ENCODE measurements around the gene NTRK3. TPM values are rescaled to one million over a fixed set of nuclear protein-coding genes. Genes with fewer than 3 reads are reported as not detected.

Gene NTRK3
- total RNA-seq, 1 experiment from 2014 or later, result not detected

- DNase-seq (no peak), ATAC-seq (no peak)
- intact Hi-C loops (cut with micrococcal nuclease), result no loop called here
- Histone ChIP-seq H3K9ac (ENCODE audit: low read length) (no peak overlapping the region), H2AFZ (ENCODE audit: low read length) (no peak overlapping the region), H3K4me1 (ENCODE audit: insufficient read depth, low read length) (no peaks in the 10 kb centered on the region), H3F3A (ENCODE audit: low read length, unreplicated experiment) (no peaks in the 10 kb centered on the region), H3K4me2 (ENCODE audit: low read length) (no peak overlapping the region), H3K36me3 (ENCODE audit: low read depth, low read length) (no peaks in the 10 kb centered on the region), H3K27me3 (ENCODE audit: low read length) (no peaks in the 10 kb centered on the region), H3K27ac (ENCODE audit: low read length) (no peak overlapping the region), H3K4me3 (ENCODE audit: low read length) (no peak overlapping the region), H3K9me3 (ENCODE audit: low read length) (no peaks in the 10 kb centered on the region), H3K79me2 (ENCODE audit: low read length) (no peaks in the 10 kb centered on the region), H3K9me2 (replicated peaks; ENCODE audit: low read length) (no peaks in the 10 kb centered on the region), H4K20me1 (ENCODE audit: low read length) (no peaks in the 10 kb centered on the region)
- no peak for TF ChIP-seq EZH2 (IDR thresholded peaks at IDR 0.05; ENCODE audit: low read length, unreplicated experiment)
- TF ChIP-seq EZH2phosphoT487 (IDR thresholded peaks at IDR 0.05; ENCODE audit: borderline replicate concordance, low read length), result no peak
- TF ChIP-seq, protein P1, sequence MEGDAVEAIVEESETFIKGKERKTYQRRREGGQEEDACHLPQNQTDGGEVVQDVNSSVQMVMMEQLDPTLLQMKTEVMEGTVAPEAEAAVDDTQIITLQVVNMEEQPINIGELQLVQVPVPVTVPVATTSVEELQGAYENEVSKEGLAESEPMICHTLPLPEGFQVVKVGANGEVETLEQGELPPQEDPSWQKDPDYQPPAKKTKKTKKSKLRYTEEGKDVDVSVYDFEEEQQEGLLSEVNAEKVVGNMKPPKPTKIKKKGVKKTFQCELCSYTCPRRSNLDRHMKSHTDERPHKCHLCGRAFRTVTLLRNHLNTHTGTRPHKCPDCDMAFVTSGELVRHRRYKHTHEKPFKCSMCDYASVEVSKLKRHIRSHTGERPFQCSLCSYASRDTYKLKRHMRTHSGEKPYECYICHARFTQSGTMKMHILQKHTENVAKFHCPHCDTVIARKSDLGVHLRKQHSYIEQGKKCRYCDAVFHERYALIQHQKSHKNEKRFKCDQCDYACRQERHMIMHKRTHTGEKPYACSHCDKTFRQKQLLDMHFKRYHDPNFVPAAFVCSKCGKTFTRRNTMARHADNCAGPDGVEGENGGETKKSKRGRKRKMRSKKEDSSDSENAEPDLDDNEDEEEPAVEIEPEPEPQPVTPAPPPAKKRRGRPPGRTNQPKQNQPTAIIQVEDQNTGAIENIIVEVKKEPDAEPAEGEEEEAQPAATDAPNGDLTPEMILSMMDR (conservative IDR thresholded peaks at IDR 0.05; ENCODE audit: low read depth, low read length), result no peak
- BruUV-seq (replicated peaks), result no TSS peak
- CTCF ChIA-PET, result no interaction called here
- POLR2A ChIA-PET (ENCODE audit: unreplicated experiment), result no interaction called here
These were observed 138.5 kb downstream of the NTRK3 start for GRCh38 chr15:88118035-88118434.

GRCh38 chr15:88115486-88116152, 140.9 kb downstream of the NTRK3 start:
- ATAC-seq, result no peak

More at GRCh38 chr15:88115486-88116152, 140.9 kb downstream of the NTRK3 start:
- H3K4me3 ChIP-seq (ENCODE audit: low read length), result no peak overlapping the region
- CTCF ChIA-PET, result no interaction called here
- no peaks in the 10 kb centered on the region for H3K79me2 ChIP-seq (ENCODE audit: low read length)
- POLR2A ChIA-PET (ENCODE audit: unreplicated experiment), result no interaction called here
- no peaks in the 10 kb centered on the region for H3K9me2 ChIP-seq (replicated peaks; ENCODE audit: low read length)
- no peak overlapping the region for H3K27ac ChIP-seq (ENCODE audit: low read length)
- no peak overlapping the region for H3K4me2 ChIP-seq (ENCODE audit: low read length)
- TF ChIP-seq, protein P1 (conservative IDR thresholded peaks at IDR 0.05; ENCODE audit: low read depth, low read length), result no peak
- TF ChIP-seq EZH2phosphoT487 (IDR thresholded peaks at IDR 0.05; ENCODE audit: borderline replicate concordance, low read length), result no peak
- no peak for TF ChIP-seq EZH2 (IDR thresholded peaks at IDR 0.05; ENCODE audit: low read length, unreplicated experiment)
- H3F3A ChIP-seq (ENCODE audit: low read length, unreplicated experiment), result no peaks in the 10 kb centered on the region
- DNase-seq, result no peak
- no peak overlapping the region for H3K9ac ChIP-seq (ENCODE audit: low read length)
- no peaks in the 10 kb centered on the region for H3K36me3 ChIP-seq (ENCODE audit: low read depth, low read length)
- no TSS peak for BruUV-seq (replicated peaks)
- H3K9me3 ChIP-seq (ENCODE audit: low read length), result no peaks in the 10 kb centered on the region
- no peak overlapping the region for H2AFZ ChIP-seq (ENCODE audit: low read length)
- H3K27me3 ChIP-seq (ENCODE audit: low read length), result no peaks in the 10 kb centered on the region
- no peaks in the 10 kb centered on the region for H4K20me1 ChIP-seq (ENCODE audit: low read length)
- no peaks in the 10 kb centered on the region for H3K4me1 ChIP-seq (ENCODE audit: insufficient read depth, low read length)
- intact Hi-C loops (cut with micrococcal nuclease), result no loop called here

Measured in PC-3 (cell line).